Lung (tissue), 12 donors: ENCODE results near the gene SH3TC1. TPM values are rescaled to one million over a fixed set of nuclear protein-coding genes. Genes with fewer than 3 reads are reported as not detected.

Experiments
- ATAC-seq: fragments of 200-7000 bp; cut with Tn5 transposase; one replicate; pipeline ENCODE4 v1.9.1; 2020; ENCODE audit warnings: moderate number of reproducible peaks; ENCODE audit not compliant: insufficient read depth, low FRiP score
- DNase-seq, 3 donors: peaks; one replicate each; pipeline ENCODE4 v3.0.0-alpha.2; 2013 to 2017
- H3K27ac ChIP-seq, 2 donors: one replicate each; pipeline ENCODE4 v1.5.1; 2013; ENCODE audit warnings: mild to moderate bottlenecking in 2 of 2, moderate library complexity in 2 of 2, control low read depth in 1 of 2, inconsistent platforms in 1 of 2, low read depth in 1 of 2, low read length in 1 of 2
- H3K27me3 ChIP-seq, 3 donors: one replicate each; pipeline ENCODE4 v1.5.1; 2013; ENCODE audit warnings: low read length in 2 of 3; ENCODE audit not compliant: control insufficient read depth in 3 of 3, insufficient read depth in 3 of 3
- H3K36me3 ChIP-seq, 4 donors: one replicate each; pipeline ENCODE4 v1.5.1; 2013; ENCODE audit warnings: low read length in 4 of 4, mild to moderate bottlenecking in 1 of 4, moderate library complexity in 1 of 4; ENCODE audit not compliant: control insufficient read depth in 4 of 4, insufficient read depth in 4 of 4
- H3K4me1 ChIP-seq, 5 donors: one replicate each; pipeline ENCODE4 v1.5.1; 2013; ENCODE audit warnings: low read length in 5 of 5, mild to moderate bottlenecking in 2 of 5, moderate library complexity in 1 of 5; ENCODE audit not compliant: control insufficient read depth in 5 of 5, insufficient read depth in 5 of 5
- H3K4me3 ChIP-seq: one replicate; pipeline ENCODE4 v1.5.1; 2013; ENCODE audit warnings: mild to moderate bottlenecking, control low read depth, moderate library complexity
- H3K9ac ChIP-seq, 2 donors: one replicate each; pipeline ENCODE4 v1.5.1; 2013; ENCODE audit warnings: low read length in 2 of 2, control low read depth in 1 of 2; ENCODE audit not compliant: insufficient read depth in 1 of 2
- H3K9me3 ChIP-seq, 4 donors: one replicate each; pipeline ENCODE4 v1.5.1; 2013; ENCODE audit warnings: low read length in 3 of 4, mild to moderate bottlenecking in 1 of 4, moderate library complexity in 1 of 4; ENCODE audit not compliant: control insufficient read depth in 4 of 4, insufficient read depth in 3 of 4
- WGBS, 2 donors: extraction: QIAGEN DNeasy Blood & Tissue Kit; methylation state at CpG; one replicate each; pipeline ENCODE4 v1.1.7; 2013; 5-methylcytosine and 5-hydroxymethylcytosine counted together
- polyA plus RNA-seq, 2 donors: library from polyadenylated mRNA; stranded (reverse); fragments of 200-250 nt; gene quantifications; one replicate each; pipeline ENCODE4 v1.2.1, GENCODE V29; 2013
- total RNA-seq, 2 donors: library from RNA; depleted of rRNA in 1 of 2; stranded (reverse); fragments of >200 nt in 1 of 2; gene quantifications; one replicate each; pipeline ENCODE4 v1.2.1, GENCODE V29; 2014 to 2021
- TF ChIP-seq, protein P1 (sequence below): IDR thresholded peaks from 2 replicates; pipeline ENCODE4 v1.5.1; 2012; ENCODE audit warnings: mild to moderate bottlenecking; ENCODE audit errors: control extremely low read depth, extremely low read depth
- donor health status: control.
- donor health status: control.
- donor health status: Bipolar disorder and iron deficiency.
- donor health status: healthy.
- donor health status: DM: yes; HTN: yes; CAD: no.

The SH3TC1 gene
- total and polyA plus RNA-seq, 4 donors, result 21.4 to 67.3 (median 38.1) TPM

DNA sequence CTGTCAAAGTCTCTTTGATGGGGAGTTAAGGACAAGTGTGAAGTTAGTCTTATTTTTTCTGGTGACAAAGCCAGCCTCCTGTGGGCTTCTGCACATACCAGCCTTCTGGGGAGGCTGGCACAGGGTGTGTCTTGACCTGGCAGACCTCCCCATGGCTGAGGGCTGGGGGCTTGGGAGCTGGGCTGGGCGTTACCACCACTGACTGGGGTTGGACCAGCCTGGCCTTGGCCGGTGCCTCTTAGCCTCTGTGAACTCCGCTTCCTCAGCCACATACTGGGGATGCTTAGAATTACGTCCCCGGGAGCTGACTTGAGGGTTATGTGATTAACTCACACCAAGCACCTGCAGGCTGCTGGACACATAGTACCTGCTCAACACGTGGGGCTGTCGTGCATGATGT lies 14.0 kb downstream of the SH3TC1 start:
- Histone ChIP-seq H3K36me3 (peaks cover 0 to 66% (median 0%) of the 10 kb centered on the region in 4 donors), H3K4me1 (peaks cover 0 to 15% (median 5%) of the 10 kb centered on the region in 5 donors), H3K9me3 (no peaks in the 10 kb centered on the region), H3K9ac (no peak overlapping the region), H3K27me3 (no peaks in the 10 kb centered on the region), H3K4me3 (no peak overlapping the region), H3K27ac (no peak overlapping the region)
- TF ChIP-seq, protein P1, sequence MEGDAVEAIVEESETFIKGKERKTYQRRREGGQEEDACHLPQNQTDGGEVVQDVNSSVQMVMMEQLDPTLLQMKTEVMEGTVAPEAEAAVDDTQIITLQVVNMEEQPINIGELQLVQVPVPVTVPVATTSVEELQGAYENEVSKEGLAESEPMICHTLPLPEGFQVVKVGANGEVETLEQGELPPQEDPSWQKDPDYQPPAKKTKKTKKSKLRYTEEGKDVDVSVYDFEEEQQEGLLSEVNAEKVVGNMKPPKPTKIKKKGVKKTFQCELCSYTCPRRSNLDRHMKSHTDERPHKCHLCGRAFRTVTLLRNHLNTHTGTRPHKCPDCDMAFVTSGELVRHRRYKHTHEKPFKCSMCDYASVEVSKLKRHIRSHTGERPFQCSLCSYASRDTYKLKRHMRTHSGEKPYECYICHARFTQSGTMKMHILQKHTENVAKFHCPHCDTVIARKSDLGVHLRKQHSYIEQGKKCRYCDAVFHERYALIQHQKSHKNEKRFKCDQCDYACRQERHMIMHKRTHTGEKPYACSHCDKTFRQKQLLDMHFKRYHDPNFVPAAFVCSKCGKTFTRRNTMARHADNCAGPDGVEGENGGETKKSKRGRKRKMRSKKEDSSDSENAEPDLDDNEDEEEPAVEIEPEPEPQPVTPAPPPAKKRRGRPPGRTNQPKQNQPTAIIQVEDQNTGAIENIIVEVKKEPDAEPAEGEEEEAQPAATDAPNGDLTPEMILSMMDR, result no peak
- 89 to 92% methylated on average over 7 of the region's 7 CpGs for WGBS, 2 donors
- DNase-seq (no peak), ATAC-seq (no peak)

DNA sequence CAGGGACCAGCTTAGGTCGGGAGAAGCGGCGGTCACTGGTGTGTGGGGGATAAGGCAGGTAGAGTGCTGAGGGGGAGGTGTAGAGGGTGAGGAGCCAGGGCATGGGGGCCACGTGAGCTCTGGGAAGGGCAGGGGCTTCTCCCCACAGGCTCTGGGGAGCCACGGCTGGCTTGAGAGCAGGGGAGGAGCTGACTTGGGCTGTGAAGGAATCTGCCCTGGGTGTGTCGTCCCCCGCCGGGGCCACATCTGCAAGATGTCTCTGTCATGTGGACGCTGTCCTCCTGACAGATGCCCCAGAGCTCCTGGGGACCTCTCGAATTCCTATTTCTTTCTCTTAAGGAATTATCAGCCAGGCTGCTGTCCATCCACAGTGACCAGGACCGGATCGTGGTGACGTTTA lies 15.0 kb downstream of the SH3TC1 start:
- Histone ChIP-seq H3K36me3 (peaks cover 0 to 64% (median 0%) of the 10 kb centered on the region in 4 donors), H3K4me1 (peaks cover 0 to 15% (median 5%) of the 10 kb centered on the region in 5 donors), H3K27ac (no peak overlapping the region), H3K27me3 (no peaks in the 10 kb centered on the region), H3K9ac (no peak overlapping the region), H3K9me3 (no peaks in the 10 kb centered on the region), H3K4me3 (no peak overlapping the region)
- WGBS, 2 donors, result 83 to 90% methylated on average over 13 of the region's 13 CpGs
- ATAC-seq, result no peak
- DNase-seq, result no peak
- TF ChIP-seq, protein P1, result no peak

DNA sequence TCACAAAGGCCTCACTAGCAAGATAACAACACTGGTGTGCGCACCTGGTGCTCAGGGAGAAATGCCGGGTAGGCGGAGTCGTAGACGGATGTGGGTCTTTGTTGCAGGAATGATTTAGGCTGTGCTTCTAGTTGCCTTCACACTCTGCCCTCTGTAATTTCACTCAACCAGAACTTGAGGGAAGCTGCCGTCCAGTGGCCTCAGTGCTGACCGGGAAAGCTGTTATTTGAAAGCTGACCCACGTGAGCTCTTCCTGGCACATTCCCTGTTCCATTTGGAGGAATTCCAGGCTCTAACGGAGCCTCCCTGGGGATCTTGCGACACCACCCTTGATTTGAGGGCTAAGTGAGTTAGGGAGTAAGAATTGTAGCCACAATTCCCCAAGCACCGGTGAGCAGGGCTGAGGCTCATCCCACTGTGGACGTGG lies 15.9 kb downstream of the SH3TC1 start:
- no peak overlapping the region for H3K9ac ChIP-seq
- peak; percentile 81 to 94 (median 93) for DNase-seq
- no peak overlapping the region for H3K27ac ChIP-seq
- ATAC-seq, result peak; percentile 61
- no peak overlapping the region for H3K4me3 ChIP-seq
- H3K4me1 ChIP-seq, result peaks cover 0 to 15% (median 5%) of the 10 kb centered on the region in 5 donors
- H3K27me3 ChIP-seq, result no peaks in the 10 kb centered on the region
- TF ChIP-seq, protein P1, result no peak
- peaks cover 0 to 61% (median 0%) of the 10 kb centered on the region in 4 donors for H3K36me3 ChIP-seq
- no peaks in the 10 kb centered on the region for H3K9me3 ChIP-seq
- WGBS, 2 donors, result 49 to 69% methylated on average over 12 of the region's 12 CpGs
